Uterus (tissue), 4 donors: ENCODE measurements around the gene TRIM24. TPM values are rescaled to one million over a fixed set of nuclear protein-coding genes. Genes with fewer than 3 reads are reported as not detected.
"Not testable (repeated sequence)": the region's sequence is repeated elsewhere in the genome, so short reads cannot be mapped to it uniquely, and the experiment has no call there.

Experiments
- DNase-seq, 2 donors: peaks; one replicate each; pipeline ENCODE4 v3.0.0-alpha.2; 2019 to 2020
- H3K27ac ChIP-seq, 2 donors: fragments of 200-600 bp; sonication (generic); 1 replicate in 1 of 2; 2 replicates in 1 of 2; pipeline ENCODE4 v1.5.1; 2016 to 2018
- H3K27me3 ChIP-seq, 2 donors: fragments of 200-600 bp; sonication (generic); one replicate each; pipeline ENCODE4 v1.5.1; 2018 to 2019; ENCODE audit warnings: control low read depth in 1 of 2
- H3K36me3 ChIP-seq, 2 donors: fragments of 200-600 bp; sonication (generic); one replicate each; pipeline ENCODE4 v1.5.1; 2019; ENCODE audit warnings: control low read depth in 1 of 2
- H3K4me1 ChIP-seq, 2 donors: fragments of 200-600 bp; sonication (generic); one replicate each; pipeline ENCODE4 v1.5.1; 2018 to 2019; ENCODE audit warnings: control low read depth in 1 of 2
- H3K4me3 ChIP-seq, 2 donors: fragments of 200-600 bp; sonication (generic); 1 replicate in 1 of 2; 2 replicates in 1 of 2; pipeline ENCODE4 v1.5.1; 2018 to 2019; ENCODE audit warnings: mild to moderate bottlenecking in 1 of 2
- H3K9me3 ChIP-seq, 2 donors: fragments of 200-600 bp; sonication (generic); one replicate each; pipeline ENCODE4 v1.5.1; 2019; ENCODE audit warnings: control low read depth in 1 of 2
- CTCF ChIP-seq, 4 experiments: fragments of 200-600 bp in 2 of 4; fragments of 450-650 bp in 2 of 4; sonication (generic) in 2 of 4; IDR thresholded peaks; one replicate each; pipeline ENCODE4 v1.5.1; 2016 to 2019; ENCODE audit warnings: antibody characterized with exemption in 4 of 4, mild to moderate bottlenecking in 2 of 4, moderate library complexity in 1 of 4
- POLR2A ChIP-seq, 2 donors: fragments of 450-650 bp; IDR thresholded peaks; one replicate each; pipeline ENCODE4 v1.6.1; 2016; ENCODE audit warnings: antibody characterized with exemption in 2 of 2, mild to moderate bottlenecking in 1 of 2, moderate library complexity in 1 of 2
- intact Hi-C: fragments of 100-400 bp; cut with DNase I; formaldehyde crosslinking; loops from one replicate; pipeline ENCODE4 v1.15.1; 2023; ENCODE audit warnings: low total_unique reads
- total RNA-seq, 4 donors: library from RNA; depleted of rRNA in 3 of 4; stranded (reverse); fragments of >200 nt in 3 of 4; gene quantifications; one replicate each; pipeline versions ENCODE4 v1.1.0 to v1.2.4, GENCODE V29; 2014 to 2023
- donor health status: DM: yes; HTN: yes; CAD: no.

TRIM24 gene
- total RNA-seq, 4 donors from 2014 or later: 5.9 to 20.6 (median 14.7) TPM

GRCh38 chr7:138478499-138478908 is 18.4 kb downstream of the TRIM24 start:
- Histone ChIP-seq H3K9me3 (no peaks in the 10 kb centered on the region), H3K4me1 (no peaks in the 10 kb centered on the region), H3K36me3 (no peaks in the 10 kb centered on the region), H3K4me3 (no peak overlapping the region), H3K27me3 (no peaks in the 10 kb centered on the region), H3K27ac (no peak overlapping the region)
- no peak for TF ChIP-seq POLR2A (IDR thresholded peaks at IDR 0.05)
- no peak for TF ChIP-seq CTCF (IDR thresholded peaks at IDR 0.05)
- intact Hi-C loops: no loop called here
- no peak for DNase-seq

- Histone ChIP-seq H3K27me3 (no peaks in the 10 kb centered on the region), H3K9me3 (no peaks in the 10 kb centered on the region), H3K4me3 (no peak overlapping the region), H3K27ac (no peak overlapping the region), H3K36me3 (no peaks in the 10 kb centered on the region), H3K4me1 (no peaks in the 10 kb centered on the region)
- TF ChIP-seq POLR2A (IDR thresholded peaks at IDR 0.05) (no peak), CTCF (IDR thresholded peaks at IDR 0.05) (no peak)
- intact Hi-C loops: no loop called here
- no peak for DNase-seq
Observed at GRCh38 chr7:138480527-138480926, 20.5 kb downstream of the TRIM24 start.

GRCh38 chr7:138481447-138482380 is 21.7 kb downstream of the TRIM24 start:
- Histone ChIP-seq H3K36me3 (no peaks in the 10 kb centered on the region), H3K4me3 (no peak overlapping the region), H3K4me1 (no peaks in the 10 kb centered on the region), H3K27ac (no peak overlapping the region), H3K27me3 (no peaks in the 10 kb centered on the region), H3K9me3 (no peaks in the 10 kb centered on the region)
- TF ChIP-seq CTCF (IDR thresholded peaks at IDR 0.05) (no peak), POLR2A (IDR thresholded peaks at IDR 0.05) (no peak)
- no peak for DNase-seq
- intact Hi-C loops: no loop called here

GRCh38 chr7:138483531-138483930 is 23.5 kb downstream of the TRIM24 start:
- Histone ChIP-seq H3K27me3 (no peaks in the 10 kb centered on the region), H3K27ac (no peak overlapping the region), H3K9me3 (no peaks in the 10 kb centered on the region), H3K4me3 (no peak overlapping the region), H3K4me1 (no peaks in the 10 kb centered on the region), H3K36me3 (no peaks in the 10 kb centered on the region)
- TF ChIP-seq CTCF (IDR thresholded peaks at IDR 0.05) (no peak), POLR2A (IDR thresholded peaks at IDR 0.05) (no peak)
- intact Hi-C loops: no loop called here
- DNase-seq: no peak

GRCh38 chr7:138485508-138485907 is 25.4 kb downstream of the TRIM24 start:
- H3K27ac ChIP-seq, H3K4me1 ChIP-seq, H3K36me3 ChIP-seq, intact Hi-C loops, H3K27me3 ChIP-seq, H3K4me3 ChIP-seq, H3K9me3 ChIP-seq, DNase-seq: not testable (repeated sequence)

- H3K9me3 ChIP-seq, DNase-seq, H3K27ac ChIP-seq, H3K27me3 ChIP-seq, H3K36me3 ChIP-seq, intact Hi-C loops, H3K4me1 ChIP-seq, H3K4me3 ChIP-seq: not testable (repeated sequence)
Observed at GRCh38 chr7:138489139-138489538, 29.1 kb downstream of the TRIM24 start.
